Uterus (tissue), 4 donors: ENCODE data around the gene RABAC1. TPM values are rescaled to one million over a fixed set of nuclear protein-coding genes. Genes with fewer than 3 reads are reported as not detected.

Source experiments
- DNase-seq, 2 donors: peaks; one replicate each; pipeline ENCODE4 v3.0.0-alpha.2; 2019 to 2020
- H3K27ac ChIP-seq, 2 donors: fragments of 200-600 bp; sonication (generic); 1 replicate in 1 of 2; 2 replicates in 1 of 2; pipeline ENCODE4 v1.5.1; 2016 to 2018
- H3K27me3 ChIP-seq, 2 donors: fragments of 200-600 bp; sonication (generic); one replicate each; pipeline ENCODE4 v1.5.1; 2018 to 2019; ENCODE audit warnings: control low read depth in 1 of 2
- H3K36me3 ChIP-seq, 2 donors: fragments of 200-600 bp; sonication (generic); one replicate each; pipeline ENCODE4 v1.5.1; 2019; ENCODE audit warnings: control low read depth in 1 of 2
- H3K4me1 ChIP-seq, 2 donors: fragments of 200-600 bp; sonication (generic); one replicate each; pipeline ENCODE4 v1.5.1; 2018 to 2019; ENCODE audit warnings: control low read depth in 1 of 2
- H3K4me3 ChIP-seq, 2 donors: fragments of 200-600 bp; sonication (generic); 1 replicate in 1 of 2; 2 replicates in 1 of 2; pipeline ENCODE4 v1.5.1; 2018 to 2019; ENCODE audit warnings: mild to moderate bottlenecking in 1 of 2
- H3K9me3 ChIP-seq, 2 donors: fragments of 200-600 bp; sonication (generic); one replicate each; pipeline ENCODE4 v1.5.1; 2019; ENCODE audit warnings: control low read depth in 1 of 2
- POLR2A ChIP-seq, 2 donors: fragments of 450-650 bp; IDR thresholded peaks; one replicate each; pipeline ENCODE4 v1.6.1; 2016; ENCODE audit warnings: antibody characterized with exemption in 2 of 2, mild to moderate bottlenecking in 1 of 2, moderate library complexity in 1 of 2
- intact Hi-C: fragments of 100-400 bp; cut with DNase I; formaldehyde crosslinking; loops from one replicate; pipeline ENCODE4 v1.15.1; 2023; ENCODE audit warnings: low total_unique reads
- total RNA-seq, 4 donors: library from RNA; depleted of rRNA in 3 of 4; stranded (reverse); fragments of >200 nt in 3 of 4; gene quantifications; one replicate each; pipeline versions ENCODE4 v1.1.0 to v1.2.4, GENCODE V29; 2014 to 2023
- TF ChIP-seq, protein P1 (sequence below), 4 experiments: fragments of 200-600 bp in 2 of 4; fragments of 450-650 bp in 2 of 4; sonication (generic) in 2 of 4; IDR thresholded peaks; one replicate each; pipeline ENCODE4 v1.5.1; 2016 to 2019; ENCODE audit warnings: antibody characterized with exemption in 4 of 4, mild to moderate bottlenecking in 2 of 4, moderate library complexity in 1 of 4
- donor health status: DM: yes; HTN: yes; CAD: no.

The RABAC1 gene
- total RNA-seq, 4 donors from 2014 or later, result 83.0 to 223 (median 178) TPM

DNA sequence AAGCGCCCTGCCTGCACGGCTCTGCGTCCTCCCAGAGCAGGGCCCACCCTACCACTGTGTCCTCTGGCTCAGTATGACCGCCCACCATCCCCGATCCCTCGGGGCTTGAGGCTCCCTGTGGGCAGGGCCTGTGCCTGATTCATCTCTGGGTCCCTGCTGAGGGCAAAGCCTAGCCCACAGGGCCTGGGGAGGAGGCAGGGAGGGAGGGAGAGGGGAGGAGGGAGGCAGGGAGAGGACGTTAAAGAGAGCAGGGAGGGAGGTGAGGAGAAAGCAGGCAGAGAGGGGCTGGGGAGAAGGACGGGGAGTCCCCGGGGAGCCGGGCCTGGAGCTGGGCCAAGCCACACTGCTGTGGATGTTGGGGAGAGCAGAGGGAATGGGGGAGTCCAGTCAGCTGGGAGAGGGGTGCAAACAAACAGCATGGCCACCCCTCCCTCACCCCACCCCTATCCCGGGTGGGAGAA, 26.8 kb downstream of the RABAC1 start:
- Histone ChIP-seq H3K27me3 (peaks cover 19 to 52% of the 10 kb centered on the region in 2 donors), H3K4me1 (peaks cover 0 to 11% of the 10 kb centered on the region in 2 donors), H3K27ac (no peak overlapping the region), H3K4me3 (no peak overlapping the region), H3K9me3 (no peaks in the 10 kb centered on the region), H3K36me3 (no peaks in the 10 kb centered on the region)
- DNase-seq, result no peak
- TF ChIP-seq POLR2A (IDR thresholded peaks at IDR 0.05), result no peak
- TF ChIP-seq, protein P1, sequence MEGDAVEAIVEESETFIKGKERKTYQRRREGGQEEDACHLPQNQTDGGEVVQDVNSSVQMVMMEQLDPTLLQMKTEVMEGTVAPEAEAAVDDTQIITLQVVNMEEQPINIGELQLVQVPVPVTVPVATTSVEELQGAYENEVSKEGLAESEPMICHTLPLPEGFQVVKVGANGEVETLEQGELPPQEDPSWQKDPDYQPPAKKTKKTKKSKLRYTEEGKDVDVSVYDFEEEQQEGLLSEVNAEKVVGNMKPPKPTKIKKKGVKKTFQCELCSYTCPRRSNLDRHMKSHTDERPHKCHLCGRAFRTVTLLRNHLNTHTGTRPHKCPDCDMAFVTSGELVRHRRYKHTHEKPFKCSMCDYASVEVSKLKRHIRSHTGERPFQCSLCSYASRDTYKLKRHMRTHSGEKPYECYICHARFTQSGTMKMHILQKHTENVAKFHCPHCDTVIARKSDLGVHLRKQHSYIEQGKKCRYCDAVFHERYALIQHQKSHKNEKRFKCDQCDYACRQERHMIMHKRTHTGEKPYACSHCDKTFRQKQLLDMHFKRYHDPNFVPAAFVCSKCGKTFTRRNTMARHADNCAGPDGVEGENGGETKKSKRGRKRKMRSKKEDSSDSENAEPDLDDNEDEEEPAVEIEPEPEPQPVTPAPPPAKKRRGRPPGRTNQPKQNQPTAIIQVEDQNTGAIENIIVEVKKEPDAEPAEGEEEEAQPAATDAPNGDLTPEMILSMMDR (IDR thresholded peaks at IDR 0.05), result no peak
- intact Hi-C loops, result no loop called here

DNA sequence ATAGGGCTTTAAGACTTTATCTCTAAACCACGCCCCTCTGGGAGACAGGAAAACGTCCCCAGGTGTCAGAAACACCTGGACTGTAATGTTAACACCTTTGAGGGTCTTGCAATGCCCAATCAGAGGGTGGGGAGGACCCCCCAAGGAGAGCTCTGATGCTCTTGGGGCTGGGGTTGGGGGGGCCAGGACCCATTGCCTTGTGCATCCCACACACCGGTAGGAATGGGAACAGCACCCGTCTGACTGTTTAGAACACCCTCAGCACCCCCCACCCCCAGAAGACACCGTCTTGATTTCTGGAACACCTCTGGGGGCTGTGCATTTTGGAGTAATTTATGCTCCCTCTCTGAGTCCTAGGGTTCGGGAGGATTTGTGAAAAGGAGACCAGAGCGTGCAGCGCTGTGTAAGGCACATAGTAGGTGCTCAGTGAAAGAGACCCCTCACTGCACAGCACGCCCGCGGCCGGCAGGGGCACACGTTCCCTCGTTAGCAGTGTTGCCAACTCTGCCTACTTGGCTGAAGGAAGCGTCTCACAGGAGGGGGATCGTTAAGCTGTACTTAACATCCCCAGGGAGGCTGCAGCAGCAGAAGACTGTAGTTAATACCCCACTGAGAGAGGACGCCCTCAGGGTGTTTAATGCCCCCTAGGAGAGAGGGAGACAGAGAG, 28.1 kb downstream of the RABAC1 start:
- intact Hi-C loops, result no loop called here
- H3K27me3 ChIP-seq, result peaks cover 20 to 61% of the 10 kb centered on the region in 2 donors

DNA sequence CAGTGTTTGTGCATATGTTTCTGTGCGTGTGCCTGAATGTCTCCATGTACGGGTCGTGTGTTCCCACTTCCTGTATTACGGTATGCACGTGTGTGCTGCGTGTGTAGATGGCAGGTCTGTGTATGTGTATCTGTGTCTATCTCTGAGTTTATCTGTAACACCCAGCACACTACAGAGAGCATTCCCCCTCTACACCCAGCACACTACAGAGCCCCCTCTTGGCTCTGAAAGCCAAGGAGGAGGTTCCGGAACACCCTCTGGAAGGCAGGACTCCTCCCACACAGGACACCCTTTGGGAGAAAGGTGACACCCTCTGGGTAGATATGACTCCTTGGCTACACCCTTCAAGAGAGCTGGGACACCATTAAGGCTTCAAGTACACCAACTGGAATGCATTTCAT, 28.8 kb downstream of the RABAC1 start:
- intact Hi-C loops, result no loop called here
- Histone ChIP-seq H3K27me3 (peaks cover 24 to 67% of the 10 kb centered on the region in 2 donors), H3K36me3 (no peaks in the 10 kb centered on the region), H3K4me3 (no peak overlapping the region), H3K27ac (no peak overlapping the region), H3K9me3 (no peaks in the 10 kb centered on the region), H3K4me1 (peaks cover 0 to 11% of the 10 kb centered on the region in 2 donors)
- DNase-seq, result no peak
- TF ChIP-seq, protein P1 (IDR thresholded peaks at IDR 0.05), result no peak
- TF ChIP-seq POLR2A (IDR thresholded peaks at IDR 0.05), result no peak

More for the DNA sequence above, 28.1 kb downstream of the RABAC1 start:
- no peaks in the 10 kb centered on the region for H3K9me3 ChIP-seq
- no peak overlapping the region for H3K27ac ChIP-seq
- no peaks in the 10 kb centered on the region for H3K36me3 ChIP-seq
- peaks cover 0 to 11% of the 10 kb centered on the region in 2 donors for H3K4me1 ChIP-seq
- H3K4me3 ChIP-seq, result no peak overlapping the region
- no peak for TF ChIP-seq POLR2A (IDR thresholded peaks at IDR 0.05)
- TF ChIP-seq, protein P1 (IDR thresholded peaks at IDR 0.05), result no peak
- no peak for DNase-seq

DNA sequence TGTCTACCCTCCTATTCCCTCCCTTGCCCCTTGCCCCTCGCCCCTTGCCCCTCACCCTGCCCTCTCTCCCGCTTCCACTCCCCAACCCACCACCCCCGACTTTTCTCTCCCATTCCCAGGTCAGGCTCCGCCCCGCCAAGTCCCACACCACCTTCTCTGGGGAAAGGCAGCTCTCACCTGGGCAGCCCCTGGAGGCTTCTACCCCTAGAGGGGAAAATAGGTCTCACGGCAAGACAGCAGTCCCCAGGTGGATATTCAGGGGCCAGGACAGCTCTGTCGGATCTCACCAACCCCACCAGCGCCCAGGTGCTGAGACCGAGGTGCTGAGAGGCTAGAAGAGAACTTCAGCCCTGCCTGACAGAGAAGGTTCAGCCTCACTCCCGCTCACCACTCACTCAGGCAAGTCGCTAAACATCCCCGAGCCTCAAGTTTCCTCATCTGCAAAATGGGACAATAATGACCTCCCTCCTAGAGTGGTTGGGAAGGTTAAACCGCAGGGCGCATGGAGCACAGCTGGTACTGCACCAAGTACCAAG, 29.5 kb downstream of the RABAC1 start:
- Histone ChIP-seq H3K36me3 (no peaks in the 10 kb centered on the region), H3K9me3 (no peaks in the 10 kb centered on the region), H3K27me3 (peaks cover 24 to 64% of the 10 kb centered on the region in 2 donors), H3K27ac (no peak overlapping the region), H3K4me1 (peaks cover 0 to 11% of the 10 kb centered on the region in 2 donors), H3K4me3 (no peak overlapping the region)
- intact Hi-C loops, result no loop called here
- TF ChIP-seq, protein P1 (IDR thresholded peaks at IDR 0.05), result no peak
- TF ChIP-seq POLR2A (IDR thresholded peaks at IDR 0.05), result no peak
- DNase-seq, result no peak
